Coronary artery (tissue), 2 donors: Measurements from ENCODE around the gene ANO2.

Source experiments
- DNase-seq: peaks from one replicate; pipeline ENCODE4 v3.0.0-alpha.2; 2017; ENCODE audit warnings: low spot score
- H3K27ac ChIP-seq, 2 donors: fragments of 200-600 bp; sonication (generic); one replicate each; pipeline ENCODE4 v1.5.1; 2016 to 2019
- H3K4me3 ChIP-seq: fragments of 200-600 bp; sonication (generic); 2 replicates; pipeline ENCODE4 v1.5.1; 2016; ENCODE audit warnings: mild to moderate bottlenecking, moderate library complexity
- TF ChIP-seq, protein P1 (sequence below): fragments of 200-600 bp; sonication (generic); IDR thresholded peaks from one replicate; pipeline ENCODE4 v1.5.1; 2019; ENCODE audit warnings: antibody characterized with exemption

Gene ANO2

DNA sequence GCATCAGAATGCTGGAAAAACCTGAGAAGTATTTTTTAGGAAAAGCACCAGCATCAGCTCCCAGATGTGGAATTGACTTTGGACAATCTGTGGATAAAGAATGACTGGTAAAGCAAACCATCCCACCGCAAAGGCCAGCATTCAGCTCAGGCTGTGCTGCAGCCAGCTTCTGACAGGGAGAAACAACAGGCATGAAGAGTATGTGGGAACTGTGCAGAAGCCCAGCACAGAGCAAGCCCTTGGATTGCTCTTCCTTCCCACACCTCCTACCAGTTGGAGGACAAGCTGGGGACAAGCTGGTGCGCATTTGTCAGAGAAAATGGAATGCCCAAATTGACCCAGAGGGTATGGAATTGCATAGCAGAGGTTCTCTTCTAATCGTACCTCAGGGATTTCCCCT lies 228.1 kb downstream of the ANO2 start:
- no peak for DNase-seq
- H3K4me3 ChIP-seq: no peak overlapping the region
- TF ChIP-seq, protein P1, sequence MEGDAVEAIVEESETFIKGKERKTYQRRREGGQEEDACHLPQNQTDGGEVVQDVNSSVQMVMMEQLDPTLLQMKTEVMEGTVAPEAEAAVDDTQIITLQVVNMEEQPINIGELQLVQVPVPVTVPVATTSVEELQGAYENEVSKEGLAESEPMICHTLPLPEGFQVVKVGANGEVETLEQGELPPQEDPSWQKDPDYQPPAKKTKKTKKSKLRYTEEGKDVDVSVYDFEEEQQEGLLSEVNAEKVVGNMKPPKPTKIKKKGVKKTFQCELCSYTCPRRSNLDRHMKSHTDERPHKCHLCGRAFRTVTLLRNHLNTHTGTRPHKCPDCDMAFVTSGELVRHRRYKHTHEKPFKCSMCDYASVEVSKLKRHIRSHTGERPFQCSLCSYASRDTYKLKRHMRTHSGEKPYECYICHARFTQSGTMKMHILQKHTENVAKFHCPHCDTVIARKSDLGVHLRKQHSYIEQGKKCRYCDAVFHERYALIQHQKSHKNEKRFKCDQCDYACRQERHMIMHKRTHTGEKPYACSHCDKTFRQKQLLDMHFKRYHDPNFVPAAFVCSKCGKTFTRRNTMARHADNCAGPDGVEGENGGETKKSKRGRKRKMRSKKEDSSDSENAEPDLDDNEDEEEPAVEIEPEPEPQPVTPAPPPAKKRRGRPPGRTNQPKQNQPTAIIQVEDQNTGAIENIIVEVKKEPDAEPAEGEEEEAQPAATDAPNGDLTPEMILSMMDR: no peak
- H3K27ac ChIP-seq: no peak overlapping the region

DNA sequence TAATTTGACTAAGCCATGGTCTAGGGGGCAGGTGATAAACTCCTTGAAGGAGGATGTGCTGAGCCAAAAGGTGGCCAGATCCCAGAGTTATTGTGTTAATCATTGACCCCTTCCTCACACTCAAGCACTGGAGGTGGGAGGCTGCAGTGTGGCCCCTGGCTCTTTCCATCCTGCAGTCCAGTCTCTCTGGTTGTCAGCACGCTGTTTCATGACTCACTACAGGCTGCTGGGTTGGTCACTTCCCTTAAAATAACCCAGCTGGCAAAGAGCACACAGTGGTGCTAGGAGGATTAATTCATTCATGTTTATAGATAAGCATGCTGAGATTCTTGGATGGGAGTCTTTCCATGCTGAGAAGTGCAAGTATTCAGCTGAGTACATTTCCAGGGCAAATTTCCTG lies 228.9 kb downstream of the ANO2 start:
- Histone ChIP-seq H3K27ac (no peak overlapping the region), H3K4me3 (no peak overlapping the region)
- TF ChIP-seq, protein P1: no peak
- DNase-seq: no peak

DNA sequence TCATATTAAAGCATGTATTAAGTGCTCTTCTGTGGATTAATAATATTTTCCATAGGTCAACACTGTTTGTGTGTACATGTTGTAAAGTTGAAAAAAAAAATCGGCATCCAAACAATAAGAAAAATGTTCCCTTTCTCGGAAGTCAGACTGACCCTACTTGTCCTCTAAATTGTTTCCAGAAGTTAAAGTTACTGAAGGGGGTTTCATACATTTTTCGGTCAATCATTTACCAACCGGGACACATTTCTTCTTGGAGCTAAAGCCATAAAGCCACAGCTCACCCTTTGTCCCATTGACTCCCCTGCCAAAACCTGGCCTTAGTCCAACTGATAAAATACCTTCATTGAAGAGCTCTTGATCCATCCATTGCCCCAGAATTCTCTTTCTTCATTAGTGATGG lies 230.0 kb downstream of the ANO2 start:
- Histone ChIP-seq H3K27ac (no peak overlapping the region), H3K4me3 (no peak overlapping the region)
- TF ChIP-seq, protein P1: no peak
- no peak for DNase-seq

DNA sequence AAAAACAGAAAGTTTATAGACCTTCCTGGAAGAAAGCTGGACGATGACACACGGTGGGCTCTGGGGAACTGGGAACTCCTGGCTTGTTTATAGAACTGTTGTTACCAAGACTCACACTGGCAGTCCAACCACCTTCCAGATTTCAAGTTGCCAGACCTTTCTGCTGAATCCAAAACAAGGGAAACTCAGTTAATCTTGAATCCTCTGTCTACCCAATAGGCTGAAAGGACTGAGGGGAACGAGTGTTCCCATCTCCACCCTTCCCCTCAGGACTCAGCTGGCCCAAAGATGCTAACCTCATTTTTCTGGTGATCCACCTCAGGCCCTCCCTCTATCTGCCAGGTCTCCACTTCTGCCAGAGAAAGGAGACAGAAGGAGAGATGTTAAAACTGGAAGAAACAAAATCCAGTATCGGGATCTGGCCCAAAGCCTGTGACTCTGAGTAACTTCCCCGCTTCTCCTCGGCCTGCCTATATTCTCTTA lies 231.4 kb downstream of the ANO2 start:
- no peak for DNase-seq
- Histone ChIP-seq H3K4me3 (no peak overlapping the region), H3K27ac (peak overlapping the region in 1 of 2 donors; percentile 57)
- TF ChIP-seq, protein P1: no peak

DNA sequence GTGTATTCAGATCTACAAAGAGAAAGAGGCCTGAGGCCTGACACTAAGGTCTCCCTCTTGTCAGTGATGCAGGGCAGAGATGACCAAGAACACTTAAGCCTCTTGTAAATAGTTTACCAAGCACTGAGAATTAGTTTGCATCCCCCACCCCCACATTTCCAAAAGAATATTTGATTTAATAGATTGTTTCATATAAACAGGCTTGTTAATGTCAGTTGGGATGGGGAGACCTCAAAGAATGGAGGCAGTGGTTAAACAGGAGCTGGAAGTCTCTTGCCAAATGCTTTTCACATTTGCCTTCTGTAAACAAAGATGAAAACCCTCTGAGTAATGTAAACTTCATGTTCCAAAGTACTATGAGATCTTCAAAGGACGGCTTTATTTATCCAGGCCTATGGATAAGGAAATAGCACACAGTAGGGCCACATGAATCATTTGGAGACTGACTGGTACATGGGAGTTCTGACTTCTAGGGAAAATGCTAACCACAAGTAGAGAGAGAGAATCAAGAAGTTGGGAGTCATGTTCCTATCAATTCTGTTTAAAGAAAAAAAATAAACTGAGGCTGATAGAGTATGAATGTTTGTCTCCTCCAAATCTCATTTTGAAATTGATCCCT lies 234.7 kb downstream of the ANO2 start:
- DNase-seq: no peak
- Histone ChIP-seq H3K27ac (no peak overlapping the region), H3K4me3 (no peak overlapping the region)
- TF ChIP-seq, protein P1: no peak

DNA sequence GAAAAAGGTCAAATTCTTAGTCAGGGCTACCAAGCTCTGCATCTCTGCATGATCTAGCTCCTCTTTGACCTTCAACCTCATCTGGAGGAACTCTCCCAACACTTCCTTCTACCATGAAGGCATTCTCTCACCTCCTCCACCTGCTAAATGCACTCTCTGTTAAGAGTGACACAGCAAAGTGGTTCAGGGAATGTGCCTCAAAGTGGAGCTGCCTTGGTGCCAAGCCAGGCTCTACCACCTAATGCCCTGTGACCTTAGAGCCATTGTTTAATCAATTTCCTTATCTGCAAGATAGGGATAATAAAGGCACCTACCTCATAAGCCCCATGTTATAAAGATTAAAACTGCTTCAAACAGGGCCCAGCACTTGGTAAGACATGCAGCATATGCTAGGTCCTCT lies 236.7 kb downstream of the ANO2 start:
- Histone ChIP-seq H3K4me3 (no peak overlapping the region), H3K27ac (no peak overlapping the region)
- no peak for DNase-seq
- TF ChIP-seq, protein P1: no peak

DNA sequence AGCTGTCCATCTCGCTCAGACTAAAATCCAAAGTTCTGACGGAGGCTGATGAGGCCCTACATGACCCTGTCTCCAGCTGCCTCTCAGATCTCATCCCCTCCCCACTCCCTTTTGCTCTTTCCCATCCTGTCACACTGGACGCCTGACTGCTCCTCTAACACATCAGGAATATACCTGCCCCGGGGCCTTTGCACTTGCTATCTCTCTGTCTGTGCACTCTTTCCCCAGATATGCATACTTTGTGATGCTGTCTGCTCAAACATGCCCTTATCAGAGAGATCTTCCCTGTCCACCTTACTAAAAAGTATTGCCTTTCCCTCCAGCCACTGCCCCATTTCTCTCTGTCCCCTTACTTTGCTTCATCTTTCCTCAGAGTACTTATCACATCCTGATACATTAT lies 238.8 kb downstream of the ANO2 start:
- TF ChIP-seq, protein P1: no peak
- H3K4me3 ChIP-seq: no peak overlapping the region
- H3K27ac ChIP-seq: no peak overlapping the region
- no peak for DNase-seq
